ENCODE data around the gene GRIA3.

The GRIA3 gene

GRCh38 chrX:123153846-123154335 is 30.2 kb upstream of the GRIA3 start:
- no peaks in the 10 kb centered on the region for H3K4me1 ChIP-seq (ENCODE audit: low read depth, poor library complexity, severe bottlenecking)
- no peak overlapping the region for H3K4me2 ChIP-seq
- no peaks in the 10 kb centered on the region for H3K36me3 ChIP-seq (ENCODE audit: insufficient read depth)
- H3K27ac ChIP-seq, result no peak overlapping the region
- no peaks in the 10 kb centered on the region for H3K27me3 ChIP-seq (ENCODE audit: insufficient read depth, low read depth)
- no peaks in the 10 kb centered on the region for H3K79me2 ChIP-seq (ENCODE audit: insufficient read depth, low read depth)
- H3K9ac ChIP-seq, result no peak overlapping the region
- no peak overlapping the region for H3K4me3 ChIP-seq (IDR thresholded peaks at IDR 0.05; ENCODE audit: insufficient read depth, low read depth, low read length)
- H2AFZ ChIP-seq (ENCODE audit: low read depth), result no peak overlapping the region
- H4K20me1 ChIP-seq (ENCODE audit: insufficient read depth), result no peaks in the 10 kb centered on the region
- TF ChIP-seq CTCF (conservative IDR thresholded peaks at IDR 0.05; ENCODE audit: low read depth, low read length), result no peak

DNA sequence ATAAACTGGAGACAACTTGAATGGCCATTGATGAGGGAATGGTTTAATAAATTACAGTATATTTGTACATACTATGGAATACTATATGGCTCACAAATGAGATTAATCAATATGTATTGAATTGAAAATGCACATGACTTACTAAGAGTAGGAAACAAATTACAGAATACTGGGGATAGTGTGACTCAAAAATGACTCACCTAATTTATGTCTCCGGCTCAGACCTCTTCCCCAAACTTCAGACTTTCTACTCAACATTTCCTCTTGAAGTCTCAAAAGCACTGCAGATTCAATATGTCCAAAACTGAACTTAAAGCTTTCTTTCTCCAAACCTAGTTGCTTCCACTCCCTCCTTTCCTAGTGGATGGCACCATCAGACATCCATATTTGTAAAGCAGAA is 28.8 kb upstream of the GRIA3 start:
- no peaks in the 10 kb centered on the region for H3K79me2 ChIP-seq (ENCODE audit: insufficient read depth, low read depth)
- H2AFZ ChIP-seq (ENCODE audit: low read depth), result no peak overlapping the region
- no peaks in the 10 kb centered on the region for H3K4me1 ChIP-seq (ENCODE audit: low read depth, poor library complexity, severe bottlenecking)
- no peak overlapping the region for H3K4me3 ChIP-seq (IDR thresholded peaks at IDR 0.05; ENCODE audit: insufficient read depth, low read depth, low read length)
- H3K27me3 ChIP-seq (ENCODE audit: insufficient read depth, low read depth), result no peaks in the 10 kb centered on the region
- no peak for TF ChIP-seq CTCF (conservative IDR thresholded peaks at IDR 0.05; ENCODE audit: low read depth, low read length)
- H3K4me2 ChIP-seq, result no peak overlapping the region
- H4K20me1 ChIP-seq (ENCODE audit: insufficient read depth), result no peaks in the 10 kb centered on the region
- H3K9ac ChIP-seq, result no peak overlapping the region
- no peaks in the 10 kb centered on the region for H3K36me3 ChIP-seq (ENCODE audit: insufficient read depth)
- H3K27ac ChIP-seq, result no peak overlapping the region

DNA sequence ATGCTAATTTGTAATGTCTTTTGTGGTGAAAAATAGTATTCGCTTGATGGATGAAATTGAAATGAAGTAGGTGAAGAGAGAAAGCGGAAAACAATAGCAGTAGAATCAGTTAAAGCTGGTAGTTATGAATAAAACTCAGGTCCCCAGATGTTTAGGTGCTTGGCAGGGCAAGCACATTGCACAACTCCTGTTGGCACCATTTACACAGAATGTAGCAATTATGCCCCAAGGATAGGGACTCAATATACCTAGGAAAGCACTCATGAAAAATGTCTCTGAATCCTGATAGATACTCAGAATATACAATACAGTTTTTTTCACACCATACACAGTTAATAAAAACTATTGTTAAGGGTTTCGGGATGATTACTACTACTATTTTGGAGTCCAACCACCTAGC is 26.5 kb upstream of the GRIA3 start:
- Histone ChIP-seq H3K9ac (no peak overlapping the region), H3K27ac (no peak overlapping the region), H4K20me1 (ENCODE audit: insufficient read depth) (no peaks in the 10 kb centered on the region), H3K27me3 (ENCODE audit: insufficient read depth, low read depth) (no peaks in the 10 kb centered on the region), H3K4me2 (no peak overlapping the region), H2AFZ (ENCODE audit: low read depth) (no peak overlapping the region), H3K4me3 (IDR thresholded peaks at IDR 0.05; ENCODE audit: insufficient read depth, low read depth, low read length) (no peak overlapping the region), H3K36me3 (ENCODE audit: insufficient read depth) (no peaks in the 10 kb centered on the region), H3K4me1 (ENCODE audit: low read depth, poor library complexity, severe bottlenecking) (no peaks in the 10 kb centered on the region), H3K79me2 (ENCODE audit: insufficient read depth, low read depth) (no peaks in the 10 kb centered on the region)
- no peak for TF ChIP-seq CTCF (conservative IDR thresholded peaks at IDR 0.05; ENCODE audit: low read depth, low read length)

- H3K9ac ChIP-seq, result no peak overlapping the region
- no peaks in the 10 kb centered on the region for H3K36me3 ChIP-seq (ENCODE audit: insufficient read depth)
- H3K4me2 ChIP-seq, result no peak overlapping the region
- no peaks in the 10 kb centered on the region for H4K20me1 ChIP-seq (ENCODE audit: insufficient read depth)
- no peaks in the 10 kb centered on the region for H3K27me3 ChIP-seq (ENCODE audit: insufficient read depth, low read depth)
- H3K4me3 ChIP-seq (IDR thresholded peaks at IDR 0.05; ENCODE audit: insufficient read depth, low read depth, low read length), result no peak overlapping the region
- no peak for TF ChIP-seq CTCF (conservative IDR thresholded peaks at IDR 0.05; ENCODE audit: low read depth, low read length)
- H3K27ac ChIP-seq, result no peak overlapping the region
- H3K4me1 ChIP-seq (ENCODE audit: low read depth, poor library complexity, severe bottlenecking), result no peaks in the 10 kb centered on the region
- no peaks in the 10 kb centered on the region for H3K79me2 ChIP-seq (ENCODE audit: insufficient read depth, low read depth)
- H2AFZ ChIP-seq (ENCODE audit: low read depth), result no peak overlapping the region
Observed at GRCh38 chrX:123159403-123159802, 24.7 kb upstream of the GRIA3 start.
